ENCODE results near the gene FBXL22.

The FBXL22 gene

DNA sequence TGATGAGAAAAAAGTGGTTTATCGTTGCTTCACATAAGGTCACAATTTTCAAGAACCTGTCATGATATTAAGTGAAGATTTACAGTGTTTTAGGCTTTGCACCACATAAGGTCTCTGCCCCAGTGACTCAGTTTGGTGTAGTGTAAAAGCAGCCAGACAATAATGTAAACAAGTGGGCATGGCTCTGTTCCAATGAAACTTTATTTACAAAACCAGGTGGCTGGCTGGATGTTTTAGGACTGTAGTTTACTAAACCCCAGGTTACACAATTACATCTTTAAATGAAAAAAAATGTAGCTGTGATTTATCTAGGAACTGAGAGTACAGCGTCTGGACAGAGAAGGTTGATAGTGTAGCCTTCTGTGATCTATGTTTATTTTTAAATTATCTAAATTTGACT lies 9.7 kb upstream of the FBXL22 start:
- in situ Hi-C loops (cut with MboI; ENCODE audit: low pct_unique_long_range_greater_than_20kb, low sequenced_read_pairs) = no loop called here
- DNase-seq = no peak

DNA sequence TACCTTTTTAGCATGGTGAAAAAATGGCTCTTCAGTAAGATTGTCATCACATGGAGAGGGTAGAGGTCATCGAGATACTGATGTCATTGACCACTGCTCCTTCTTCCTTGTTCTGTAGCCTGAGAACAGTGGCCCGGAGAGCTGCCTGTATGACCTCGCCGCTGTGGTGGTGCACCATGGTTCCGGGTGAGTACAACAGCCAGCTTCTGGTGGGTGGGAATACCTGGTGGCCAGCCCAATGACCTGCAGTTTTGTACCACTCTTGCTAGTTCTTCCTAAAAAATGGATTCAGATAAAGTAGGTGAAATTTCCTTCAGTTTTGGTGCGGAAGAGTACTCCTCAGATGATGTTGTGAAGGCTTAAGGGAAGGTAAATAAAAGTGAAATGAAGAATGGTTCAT lies 8.4 kb upstream of the FBXL22 start:
- no peak for DNase-seq
- in situ Hi-C loops (cut with MboI; ENCODE audit: low pct_unique_long_range_greater_than_20kb, low sequenced_read_pairs) = no loop called here

DNA sequence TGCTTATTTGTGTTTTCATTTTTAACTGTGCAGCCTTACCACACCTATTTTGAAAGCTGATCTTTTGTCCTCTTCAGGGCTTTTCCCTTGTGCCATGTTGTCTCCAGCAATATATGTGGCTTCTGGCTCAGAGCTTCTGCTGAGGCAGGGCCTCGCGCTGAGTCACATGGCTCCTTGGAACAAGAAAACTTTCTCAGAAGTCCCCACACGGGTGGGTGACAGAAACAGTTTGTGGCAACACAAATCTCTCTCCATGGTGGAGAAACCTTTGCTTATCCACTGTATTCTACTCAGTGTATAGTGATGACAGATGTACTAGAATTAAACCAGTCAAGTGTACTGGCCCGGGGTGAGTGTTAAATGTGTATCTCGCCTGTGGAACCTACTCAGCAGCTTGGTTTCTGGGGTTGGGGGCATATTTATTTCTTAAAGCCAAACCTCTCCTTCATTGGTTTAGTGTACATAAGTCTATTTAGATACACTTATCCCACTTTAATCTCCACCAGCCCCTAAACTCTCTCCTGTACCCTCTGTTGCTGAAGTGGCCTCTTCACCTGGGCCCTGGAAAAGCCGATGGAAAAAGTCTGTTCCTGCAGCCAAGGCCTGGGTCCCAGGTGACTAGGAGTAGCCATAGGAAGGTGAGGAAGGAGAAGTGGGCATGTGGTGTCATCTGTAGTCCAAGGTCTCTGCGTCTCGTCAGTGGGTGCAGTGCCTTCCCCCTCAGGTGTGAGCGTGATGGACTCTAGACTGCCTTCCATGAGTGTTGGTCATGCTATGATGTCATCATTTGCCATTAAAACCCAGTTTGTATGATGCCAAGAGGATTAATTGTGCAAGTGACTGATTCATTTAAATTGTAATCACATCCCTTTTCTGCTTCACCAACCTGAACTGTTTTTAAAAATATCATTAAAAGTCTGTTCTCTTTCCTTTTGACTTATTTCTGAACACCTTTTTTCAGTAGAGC lies 3.2 kb upstream of the FBXL22 start:
- in situ Hi-C loops (cut with MboI; ENCODE audit: low pct_unique_long_range_greater_than_20kb, low sequenced_read_pairs) = no loop called here
- DNase-seq = no peak

DNA sequence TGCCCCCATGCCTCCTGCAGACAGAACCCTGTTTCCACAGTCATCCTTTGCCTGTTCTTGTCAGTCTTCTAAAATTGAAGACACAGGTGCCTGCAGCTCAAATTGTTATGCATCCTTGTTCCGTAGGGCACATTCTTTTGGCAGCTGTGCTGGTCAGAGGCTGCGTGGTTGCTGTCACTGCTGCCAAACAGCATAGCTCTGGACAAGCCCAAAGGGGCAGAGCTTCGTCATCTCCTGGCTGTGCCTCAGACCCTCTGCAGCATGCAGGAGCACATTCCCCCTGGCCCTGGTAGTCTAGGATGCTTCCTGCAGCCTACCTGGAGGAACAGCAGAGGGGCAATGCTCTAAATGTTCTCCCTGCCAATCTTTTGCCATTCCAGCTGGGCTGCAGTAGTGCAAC lies 2.1 kb upstream of the FBXL22 start:
- DNase-seq = no peak
- in situ Hi-C loops (cut with MboI; ENCODE audit: low pct_unique_long_range_greater_than_20kb, low sequenced_read_pairs) = no loop called here

DNA sequence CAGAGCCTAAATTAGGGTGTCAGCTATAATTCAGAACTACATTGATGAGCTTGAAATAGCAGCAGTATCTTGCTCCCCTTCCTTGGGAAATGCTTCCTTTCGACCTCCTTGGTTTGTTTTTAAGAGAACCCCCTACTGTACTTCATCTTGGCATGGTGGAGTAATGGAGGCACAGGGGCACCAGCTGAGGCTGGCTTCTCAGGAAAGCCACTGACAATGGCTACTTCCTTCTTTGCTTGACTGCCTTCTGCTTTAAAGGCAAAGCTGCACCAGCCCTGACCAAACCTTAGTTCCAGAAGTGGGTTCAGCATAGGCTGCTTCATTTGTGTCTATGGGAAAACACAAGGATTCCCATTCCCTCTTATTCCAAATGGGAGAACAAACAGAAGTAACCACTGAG lies 1.5 kb upstream of the FBXL22 start:
- in situ Hi-C loops (cut with MboI; ENCODE audit: low pct_unique_long_range_greater_than_20kb, low sequenced_read_pairs) = no loop called here

DNA sequence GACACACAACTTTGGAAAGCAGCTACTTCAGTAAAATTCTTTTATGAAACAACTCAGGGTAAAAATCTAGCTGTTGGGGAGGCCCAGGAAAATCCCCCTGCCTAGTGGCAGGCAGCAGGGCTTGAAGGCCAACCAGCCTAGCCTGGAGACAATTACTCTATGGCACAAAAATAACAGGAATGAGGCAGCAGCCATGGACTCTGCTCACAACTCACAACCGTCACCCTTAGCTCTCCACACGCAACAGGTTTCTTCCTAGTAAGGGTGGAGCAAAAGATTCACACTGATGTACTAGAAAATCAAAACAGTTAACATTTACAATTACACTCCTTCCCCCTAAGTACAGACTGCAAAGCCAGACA lies 530 bp upstream of the FBXL22 start:
- in situ Hi-C loops (cut with MboI; ENCODE audit: low pct_unique_long_range_greater_than_20kb, low sequenced_read_pairs) = no loop called here
- DNase-seq = no peak

More for the DNA sequence above, 1.5 kb upstream of the FBXL22 start:
- peak; percentile 65 for DNase-seq

DNA sequence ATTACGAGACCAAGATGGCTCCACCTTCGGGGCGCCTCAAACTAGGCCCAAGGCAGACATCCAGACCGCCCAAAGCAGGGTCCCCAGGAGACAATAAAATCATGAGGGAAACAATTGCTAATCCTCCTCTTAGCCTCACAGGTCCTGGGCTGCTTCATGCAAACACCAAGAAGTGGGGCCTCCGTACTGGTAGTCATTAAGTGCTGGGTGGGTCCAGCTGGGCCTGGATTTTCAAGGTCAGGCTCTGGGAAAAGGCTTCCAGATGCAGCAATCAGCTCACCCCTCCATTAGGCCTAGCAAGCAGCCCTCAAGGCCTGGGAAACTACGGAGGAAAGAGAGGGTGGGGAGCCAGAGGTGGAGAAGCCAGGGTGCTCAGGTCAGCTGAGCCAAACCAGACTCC lies 634 bp downstream of the FBXL22 start:
- in situ Hi-C loops (cut with MboI; ENCODE audit: low pct_unique_long_range_greater_than_20kb, low sequenced_read_pairs) = no loop called here
- DNase-seq = no peak

DNA sequence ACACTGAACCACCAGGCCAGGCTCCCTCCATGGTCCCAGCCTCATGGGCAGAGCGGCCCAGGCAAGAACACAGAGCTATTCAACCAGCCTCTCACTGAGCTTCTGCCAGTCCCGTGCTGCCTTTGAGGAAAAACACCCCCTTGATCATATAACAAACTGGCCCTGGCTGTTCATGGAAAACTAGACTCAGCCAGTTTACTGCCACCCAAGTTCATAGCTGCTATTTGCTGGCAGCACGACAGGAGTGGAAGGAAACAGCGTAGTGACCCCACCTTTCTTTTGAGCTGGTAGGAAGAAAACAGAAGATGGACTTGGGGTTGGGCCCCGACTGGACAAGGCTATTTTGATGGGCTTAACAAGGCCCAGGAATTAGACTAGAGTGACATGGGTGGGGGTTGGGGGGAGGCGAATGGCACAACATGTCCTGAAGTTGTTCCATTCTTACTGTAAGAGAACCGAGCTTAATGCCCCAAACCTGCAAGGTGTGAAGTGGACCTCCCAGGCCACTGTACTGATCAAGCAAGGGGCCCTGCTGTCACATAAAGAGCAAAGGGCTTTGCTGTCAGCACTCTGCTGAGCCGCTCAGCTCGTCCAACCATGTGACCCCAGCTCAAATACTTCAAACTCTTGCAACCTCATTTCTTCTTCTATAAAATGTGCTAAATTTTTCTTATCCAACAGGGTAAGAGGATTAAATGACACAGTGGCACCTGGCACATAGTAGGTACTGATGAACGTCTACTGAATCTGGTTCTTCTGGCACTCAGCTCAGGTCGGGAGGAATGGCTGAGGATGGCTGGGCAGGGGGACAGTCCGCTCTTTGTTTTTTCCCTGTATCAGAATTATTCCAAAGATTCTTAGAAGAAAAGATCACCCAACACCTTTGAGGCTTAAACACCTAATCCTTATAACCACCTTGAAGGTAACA lies 1.6 kb downstream of the FBXL22 start:
- DNase-seq = no peak
- in situ Hi-C loops (cut with MboI; ENCODE audit: low pct_unique_long_range_greater_than_20kb, low sequenced_read_pairs) = no loop called here

DNA sequence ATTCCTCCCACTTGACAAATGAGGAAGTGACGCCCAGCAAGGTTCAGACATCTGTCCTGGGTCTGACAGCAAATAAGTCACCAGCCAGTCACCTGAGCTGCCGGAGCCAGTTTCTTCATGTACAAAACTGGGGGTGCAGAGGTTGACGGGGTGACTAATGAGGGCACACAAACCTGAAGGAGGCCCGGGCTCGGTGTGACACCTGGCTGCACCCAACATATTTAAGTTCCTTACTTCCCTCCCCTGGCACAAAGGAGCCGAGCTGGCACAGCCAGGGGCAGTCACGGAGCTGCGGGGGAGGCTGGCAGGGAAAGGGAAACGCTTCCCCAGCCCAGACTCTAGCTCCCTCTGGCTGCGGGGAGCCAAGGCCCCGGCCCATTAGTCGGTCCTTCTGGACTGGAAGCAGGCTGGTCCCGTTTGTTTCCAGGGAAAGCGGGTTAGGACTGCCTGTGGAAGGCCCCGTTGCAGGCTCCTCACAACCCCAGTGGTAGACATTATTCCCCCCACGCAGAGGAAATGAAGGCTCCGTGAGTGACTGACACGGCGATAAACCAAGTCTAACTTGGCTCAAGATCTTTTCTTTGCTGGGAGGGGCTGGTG lies 2.3 kb downstream of the FBXL22 start:
- in situ Hi-C loops (cut with MboI; ENCODE audit: low pct_unique_long_range_greater_than_20kb, low sequenced_read_pairs) = no loop called here
- peak; percentile 91 for DNase-seq

DNA sequence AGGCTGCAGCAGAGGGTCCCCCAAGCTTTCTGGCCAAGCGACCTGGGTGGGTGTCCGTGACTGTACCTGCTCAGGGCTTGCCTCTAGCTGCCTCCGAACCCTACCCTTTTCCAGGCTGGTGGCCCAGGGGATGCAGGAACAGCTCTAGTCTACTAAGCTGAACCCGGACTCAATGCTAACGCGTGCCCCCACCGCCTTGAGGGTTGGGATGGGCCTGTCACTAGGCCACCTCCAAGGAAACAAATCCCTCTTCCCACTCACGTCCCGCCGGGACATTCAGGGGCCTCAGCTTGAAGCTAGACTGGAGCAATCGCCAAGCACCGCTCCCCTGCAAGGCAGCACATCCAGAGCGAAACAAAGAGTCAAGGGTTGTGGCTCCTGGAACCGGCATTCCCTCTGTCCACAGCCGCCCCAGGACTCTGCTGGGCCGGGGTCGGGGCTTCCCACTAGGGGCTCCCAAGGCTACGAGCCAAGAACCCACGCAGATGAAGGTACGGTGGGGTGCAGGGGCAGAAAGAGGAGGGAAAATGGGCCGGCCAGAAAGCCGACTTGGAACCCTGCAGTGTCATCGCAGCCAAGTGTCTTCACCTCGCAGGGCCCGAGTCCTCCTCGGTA lies 2.9 kb downstream of the FBXL22 start:
- DNase-seq = no peak
- in situ Hi-C loops (cut with MboI; ENCODE audit: low pct_unique_long_range_greater_than_20kb, low sequenced_read_pairs) = loop anchor here (25.0 kb wide), 1 partner anchor 462 kb away; no protein-coding TSS in a partner anchor

DNA sequence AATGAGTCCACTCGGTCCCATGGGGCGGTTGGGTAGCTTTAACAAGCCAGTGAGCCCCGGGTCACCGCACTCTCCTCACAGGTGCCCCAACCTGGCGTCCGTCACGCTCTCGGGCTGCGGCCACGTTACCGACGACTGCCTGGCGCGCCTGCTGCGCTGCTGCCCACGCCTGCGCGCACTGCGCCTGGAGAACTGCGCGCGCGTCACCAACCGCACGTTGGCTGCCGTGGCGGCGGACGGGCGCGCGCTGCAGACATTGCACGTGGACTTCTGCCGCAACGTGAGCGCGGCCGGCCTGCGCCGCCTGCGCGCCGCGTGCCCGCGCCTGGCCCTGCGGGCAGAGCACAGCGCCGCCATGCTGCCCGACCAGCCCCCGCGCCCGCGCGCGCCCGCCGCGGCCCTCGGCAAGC lies 3.4 kb downstream of the FBXL22 start:
- peak; percentile 97 for DNase-seq

DNA sequence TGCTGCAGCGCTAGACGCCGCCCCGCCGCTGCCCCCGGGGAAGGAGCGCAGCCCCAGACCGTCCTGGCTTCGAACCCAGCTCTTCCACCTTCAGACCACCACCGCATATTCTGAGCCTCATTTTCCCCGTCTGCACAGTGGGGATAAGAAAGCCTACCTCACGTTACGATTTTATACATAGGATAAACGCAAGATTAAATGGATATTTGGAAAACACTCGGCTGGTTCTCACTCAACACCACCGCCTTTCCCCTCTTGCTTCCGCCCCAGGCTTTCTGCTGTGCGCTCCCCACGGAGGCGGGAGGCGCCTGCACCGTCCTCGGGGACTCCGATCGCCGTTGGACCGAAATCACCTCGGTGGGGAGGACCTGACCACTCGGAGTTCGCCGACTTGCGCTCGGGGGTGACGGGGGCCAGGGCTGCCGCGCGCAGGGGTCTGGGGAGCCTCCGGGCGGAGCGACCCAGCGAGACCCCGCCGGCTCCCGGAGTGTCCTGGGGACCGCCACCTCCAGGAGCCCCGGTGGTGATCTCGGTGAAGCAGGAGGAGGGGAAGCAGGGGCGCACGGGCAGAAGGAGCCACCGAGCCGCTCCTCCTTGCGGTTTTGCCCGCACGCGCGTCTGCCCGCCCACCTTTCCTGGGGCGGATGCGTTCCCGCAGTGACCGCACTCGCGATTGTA lies 4.0 kb downstream of the FBXL22 start:
- DNase-seq = peak; percentile 74
- in situ Hi-C loops (cut with MboI; ENCODE audit: low pct_unique_long_range_greater_than_20kb, low sequenced_read_pairs) = loop anchor here (25.0 kb wide), 1 partner anchor 461 kb away; no protein-coding TSS in a partner anchor

More for the DNA sequence above, 3.4 kb downstream of the FBXL22 start:
- in situ Hi-C loops (cut with MboI; ENCODE audit: low pct_unique_long_range_greater_than_20kb, low sequenced_read_pairs) = loop anchor here (25.0 kb wide), 1 partner anchor 462 kb away; no protein-coding TSS in a partner anchor

DNA sequence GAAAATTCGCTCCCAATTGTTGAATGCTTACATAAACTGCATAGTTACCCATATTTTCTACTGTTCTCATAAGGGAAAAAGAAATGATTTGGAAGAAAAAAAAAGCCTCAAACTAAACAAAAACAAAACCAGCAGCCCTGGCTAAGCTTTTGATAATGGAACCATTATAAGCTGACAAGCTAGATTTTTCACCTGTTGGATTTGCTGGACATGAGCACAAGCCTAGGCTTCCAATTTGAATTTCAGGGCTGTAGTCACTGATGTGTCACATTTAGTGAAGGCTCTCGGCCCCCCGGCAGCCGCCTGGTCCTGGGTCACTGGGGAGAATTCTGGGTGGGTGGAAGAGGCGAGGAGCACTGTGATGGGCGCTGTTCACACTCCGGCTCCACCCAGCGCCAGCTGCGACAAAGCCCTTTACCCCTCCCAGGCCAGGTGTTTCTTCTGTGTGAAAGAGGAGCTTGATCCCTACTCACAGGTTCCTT lies 4.6 kb downstream of the FBXL22 start:
- peak; percentile 19 for DNase-seq
- in situ Hi-C loops (cut with MboI; ENCODE audit: low pct_unique_long_range_greater_than_20kb, low sequenced_read_pairs) = loop anchor here (25.0 kb wide), 1 partner anchor 461 kb away; no protein-coding TSS in a partner anchor

DNA sequence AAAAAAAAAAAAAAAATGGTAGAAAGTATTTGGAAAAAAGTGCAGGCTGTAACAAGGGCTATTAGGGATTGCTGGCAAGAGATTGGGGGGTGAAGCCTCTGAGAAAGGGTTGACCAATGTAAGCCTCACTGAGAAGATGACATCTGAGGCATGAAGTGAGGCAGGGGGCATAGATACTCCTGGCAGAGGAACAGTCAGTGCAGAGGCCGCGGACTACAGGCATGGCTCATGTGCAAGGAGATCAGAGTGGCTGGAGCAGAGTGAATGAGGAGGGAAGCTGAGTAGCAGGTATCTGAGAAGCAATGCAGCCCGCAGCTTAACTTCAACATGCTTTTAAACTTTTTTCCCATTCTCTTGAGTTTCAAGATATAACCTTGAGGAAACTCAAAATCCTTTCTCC lies 5.4 kb downstream of the FBXL22 start:
- in situ Hi-C loops (cut with MboI; ENCODE audit: low pct_unique_long_range_greater_than_20kb, low sequenced_read_pairs) = loop anchor here (25.0 kb wide), 1 partner anchor 460 kb away; no protein-coding TSS in a partner anchor
- no peak for DNase-seq

DNA sequence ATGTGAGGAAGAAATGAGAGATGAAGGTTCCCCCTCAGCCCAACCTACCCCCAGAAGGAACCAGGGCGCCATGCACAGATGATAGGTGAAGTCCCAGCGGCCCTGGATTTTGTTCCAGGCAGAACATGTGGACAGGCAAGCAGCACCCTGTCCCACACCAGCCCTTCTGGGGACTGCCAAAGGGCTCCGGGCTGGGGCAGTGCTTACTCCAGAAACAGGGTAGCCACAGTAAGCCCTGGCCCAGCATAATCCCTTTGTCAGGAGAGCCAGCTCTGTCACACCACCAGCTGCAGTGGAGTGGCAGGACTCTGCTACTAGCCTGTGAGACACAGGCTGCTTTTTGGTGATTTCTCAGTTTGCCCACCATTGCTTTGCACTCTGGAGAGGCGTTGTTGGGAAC lies 6.3 kb downstream of the FBXL22 start:
- no peak for DNase-seq
- in situ Hi-C loops (cut with MboI; ENCODE audit: low pct_unique_long_range_greater_than_20kb, low sequenced_read_pairs) = loop anchor here (25.0 kb wide), 1 partner anchor 459 kb away; no protein-coding TSS in a partner anchor

DNA sequence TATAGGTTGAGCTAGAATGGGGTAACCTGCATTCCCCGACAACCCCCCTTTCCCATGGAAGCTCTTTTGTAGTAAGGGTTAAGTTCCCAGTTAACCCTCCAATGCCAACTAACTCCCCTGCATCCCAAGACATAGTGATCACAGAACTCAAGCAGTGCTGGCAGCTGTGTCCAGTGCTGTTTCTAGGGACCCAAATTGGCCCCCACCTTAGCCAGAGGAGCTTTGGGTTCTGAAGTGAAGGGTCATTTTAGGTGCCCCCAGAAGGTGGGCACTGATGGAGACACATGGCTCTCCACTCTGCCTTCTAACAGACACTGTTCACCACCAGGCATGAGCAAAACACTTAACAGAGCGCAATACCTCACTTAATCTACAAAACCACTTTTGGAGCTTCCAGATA lies 7.1 kb downstream of the FBXL22 start:
- in situ Hi-C loops (cut with MboI; ENCODE audit: low pct_unique_long_range_greater_than_20kb, low sequenced_read_pairs) = loop anchor here (25.0 kb wide), 1 partner anchor 458 kb away; no protein-coding TSS in a partner anchor
- DNase-seq = no peak

DNA sequence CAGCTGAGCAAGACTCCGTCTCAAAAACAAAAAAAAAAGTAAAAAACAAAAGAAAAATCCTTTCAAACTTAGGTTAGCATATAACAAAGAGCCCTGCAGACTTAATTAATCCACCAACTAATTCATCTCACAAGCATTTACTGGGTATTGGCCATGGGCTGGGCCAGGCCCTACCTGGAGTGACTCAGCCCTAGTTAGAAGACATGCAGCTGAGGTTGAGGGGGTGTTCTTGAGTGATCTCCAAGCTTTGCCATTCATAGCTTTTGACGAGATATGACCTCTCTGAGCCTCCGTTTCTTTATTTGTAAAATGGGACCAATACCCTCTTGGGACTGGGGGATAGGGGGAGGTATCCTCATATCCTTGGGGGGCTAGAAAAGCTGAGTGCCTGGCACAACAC lies 7.8 kb downstream of the FBXL22 start:
- DNase-seq = no peak
- in situ Hi-C loops (cut with MboI; ENCODE audit: low pct_unique_long_range_greater_than_20kb, low sequenced_read_pairs) = loop anchor here (25.0 kb wide), 1 partner anchor 457 kb away; no protein-coding TSS in a partner anchor

DNA sequence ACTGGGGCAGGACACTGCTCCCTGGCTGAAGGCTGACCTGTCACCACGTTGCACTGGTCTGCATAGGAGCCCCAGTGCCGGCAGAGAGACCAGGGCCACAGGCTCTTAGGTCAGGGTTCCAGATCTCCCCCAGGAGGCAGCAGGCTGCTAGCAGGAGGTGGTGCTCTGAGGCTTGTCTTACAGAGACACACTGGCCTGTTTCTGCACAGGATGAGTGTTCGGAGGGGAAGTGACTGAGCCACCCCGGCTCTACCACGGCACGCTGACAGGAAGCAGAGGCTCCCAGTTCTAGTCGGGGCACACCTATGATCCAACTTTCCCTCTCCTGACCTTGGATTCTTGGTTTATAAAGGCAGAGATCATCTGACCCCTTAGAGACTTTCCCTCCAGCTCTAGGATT lies 8.6 kb downstream of the FBXL22 start:
- in situ Hi-C loops (cut with MboI; ENCODE audit: low pct_unique_long_range_greater_than_20kb, low sequenced_read_pairs) = loop anchor here (25.0 kb wide), 1 partner anchor 456 kb away; no protein-coding TSS in a partner anchor
- peak; percentile 75 for DNase-seq

Measured in KBM-7 (cell line).